ENCODE measurements around the gene SARS2. TPM values are rescaled to one million over a fixed set of nuclear protein-coding genes. Genes with fewer than 3 reads are reported as not detected.
"Not testable (repeated sequence)": the region's sequence is repeated elsewhere in the genome, so short reads cannot be mapped to it uniquely, and the experiment has no call there.

The SARS2 gene
- total and polyA plus RNA-seq, 2 donors from 2014 or later, result 30.6 to 34.8 TPM

- FAIRE-seq, result no peak
- peak in 2 of 5 donors; percentile 33 to 38 for DNase-seq
- intact Hi-C loops (cut with DNase I), result no loop called here
Measured at GRCh38 chr19:38877781-38878574, 52.6 kb downstream of the SARS2 start, which contains the start of gene RINL. Gene RINL, minus strand, starts transcription at chr19:38878275. Its CDS starts 1,533 bp downstream, at chr19:38876742.

GRCh38 chr19:38875656-38876395 lies 54.7 kb downstream of the SARS2 start:
- Histone ChIP-seq H3K27ac (ENCODE audit: low read depth in 2 of 2, low read length in 2 of 2) (no peak overlapping the region), H3K9ac (ENCODE audit: low read length in 3 of 3) (no peak overlapping the region), H3K9me3 (ENCODE audit: control insufficient read depth in 2 of 3, insufficient read depth in 1 of 3, low read length in 3 of 3) (no peaks in the 10 kb centered on the region), H3K27me3 (ENCODE audit: control insufficient read depth, insufficient read depth, low read length) (no peaks in the 10 kb centered on the region), H3K4me1 (ENCODE audit: control insufficient read depth in 2 of 3, insufficient read depth in 2 of 3, low read depth in 1 of 3, low read length in 3 of 3) (peaks cover 0 to 4% (median 0%) of the 10 kb centered on the region in 3 donors), H3K4me3 (ENCODE audit: low read length in 3 of 3) (no peak overlapping the region), H3K36me3 (ENCODE audit: control insufficient read depth in 2 of 3, insufficient read depth in 3 of 3, low read length in 3 of 3) (no peaks in the 10 kb centered on the region)
- TF ChIP-seq CTCF (IDR thresholded peaks at IDR 0.05; ENCODE audit: borderline replicate concordance, extremely low read depth, insufficient read depth), result no peak
- intact Hi-C loops (cut with DNase I), result no loop called here
- DNase-seq (peak in 3 of 5 donors; percentile 46 to 65 (median 62)), FAIRE-seq (no peak)

More at GRCh38 chr19:38877781-38878574, 52.6 kb downstream of the SARS2 start, which contains the start of gene RINL:
- Histone ChIP-seq H3K4me1 (ENCODE audit: control insufficient read depth in 2 of 3, insufficient read depth in 2 of 3, low read depth in 1 of 3, low read length in 3 of 3) (peaks cover 0 to 4% (median 0%) of the 10 kb centered on the region in 3 donors), H3K9me3 (ENCODE audit: control insufficient read depth in 2 of 3, insufficient read depth in 1 of 3, low read length in 3 of 3) (no peaks in the 10 kb centered on the region), H3K9ac (ENCODE audit: low read length in 3 of 3) (peak within 1 kb of the TSS in 1 of 3 donors; percentile 19), H3K4me3 (ENCODE audit: low read length in 3 of 3) (no peak within 1 kb of the TSS), H3K27ac (ENCODE audit: low read depth in 2 of 2, low read length in 2 of 2) (peak within 1 kb of the TSS; percentile 22 to 72), H3K36me3 (ENCODE audit: control insufficient read depth in 2 of 3, insufficient read depth in 3 of 3, low read length in 3 of 3) (peaks cover 0 to 5% (median 2%) of the 10 kb centered on the region in 3 donors), H3K27me3 (ENCODE audit: control insufficient read depth, insufficient read depth, low read length) (no peaks in the 10 kb centered on the region)
- no peak for TF ChIP-seq CTCF (IDR thresholded peaks at IDR 0.05; ENCODE audit: borderline replicate concordance, extremely low read depth, insufficient read depth)

- H3K36me3 ChIP-seq (ENCODE audit: control insufficient read depth in 2 of 3, insufficient read depth in 3 of 3, low read length in 3 of 3); DNase-seq; H3K9ac ChIP-seq (ENCODE audit: low read length in 3 of 3); H3K27me3 ChIP-seq (ENCODE audit: control insufficient read depth, insufficient read depth, low read length); H3K27ac ChIP-seq (ENCODE audit: low read depth in 2 of 2, low read length in 2 of 2); intact Hi-C loops (cut with DNase I); H3K4me3 ChIP-seq (ENCODE audit: low read length in 3 of 3); H3K9me3 ChIP-seq (ENCODE audit: control insufficient read depth in 2 of 3, insufficient read depth in 1 of 3, low read length in 3 of 3); FAIRE-seq: not testable (repeated sequence)
- H3K4me1 ChIP-seq (ENCODE audit: control insufficient read depth in 2 of 3, insufficient read depth in 2 of 3, low read depth in 1 of 3, low read length in 3 of 3), result peaks cover 0 to 18% (median 5%) of the 10 kb centered on the region in 3 donors
Measured at GRCh38 chr19:38873400-38873799, 57.2 kb downstream of the SARS2 start.

GRCh38 chr19:38870612-38871011 lies 60.0 kb downstream of the SARS2 start:
- no peak overlapping the region for H3K9ac ChIP-seq (ENCODE audit: low read length in 3 of 3)
- H3K27ac ChIP-seq (ENCODE audit: low read depth in 2 of 2, low read length in 2 of 2), result no peak overlapping the region
- no peak for DNase-seq
- peaks cover 0 to 14% (median 5%) of the 10 kb centered on the region in 3 donors for H3K4me1 ChIP-seq (ENCODE audit: control insufficient read depth in 2 of 3, insufficient read depth in 2 of 3, low read depth in 1 of 3, low read length in 3 of 3)
- H3K36me3 ChIP-seq (ENCODE audit: control insufficient read depth in 2 of 3, insufficient read depth in 3 of 3, low read length in 3 of 3), result no peaks in the 10 kb centered on the region
- H3K27me3 ChIP-seq (ENCODE audit: control insufficient read depth, insufficient read depth, low read length), result no peaks in the 10 kb centered on the region
- intact Hi-C loops (cut with DNase I), result no loop called here
- H3K9me3 ChIP-seq (ENCODE audit: control insufficient read depth in 2 of 3, insufficient read depth in 1 of 3, low read length in 3 of 3), result no peaks in the 10 kb centered on the region
- FAIRE-seq, result no peak
- H3K4me3 ChIP-seq (ENCODE audit: low read length in 3 of 3), result no peak overlapping the region
- TF ChIP-seq CTCF (IDR thresholded peaks at IDR 0.05; ENCODE audit: borderline replicate concordance, extremely low read depth, insufficient read depth), result no peak
